HUES48 (cell line): ENCODE data around the gene ADARB2.

ENCODE experiments used
- H3K27ac ChIP-seq: one replicate; pipeline ENCODE4 v1.7.0; 2013; ENCODE audit warnings: low read depth, low read length, inconsistent platforms
- H3K27me3 ChIP-seq: 2 replicates; pipeline ENCODE4 v1.6.1; 2013; ENCODE audit warnings: mild to moderate bottlenecking, low read length; ENCODE audit not compliant: control insufficient read depth, insufficient read depth
- H3K36me3 ChIP-seq: 2 replicates; pipeline ENCODE4 v1.6.1; 2013; ENCODE audit warnings: low read length; ENCODE audit not compliant: control insufficient read depth, insufficient read depth
- H3K4me1 ChIP-seq: 2 replicates; pipeline ENCODE4 v1.6.1; 2013; ENCODE audit warnings: mild to moderate bottlenecking, low read length; ENCODE audit not compliant: control insufficient read depth, insufficient read depth
- H3K4me3 ChIP-seq: 2 replicates; pipeline ENCODE4 v1.5.1; 2013; ENCODE audit warnings: mild to moderate bottlenecking, low read depth, low read length
- H3K9ac ChIP-seq: 2 replicates; pipeline ENCODE4 v1.6.1; 2013; ENCODE audit warnings: mild to moderate bottlenecking, low read depth, low read length, moderate library complexity
- H3K9me3 ChIP-seq: 2 replicates; pipeline ENCODE4 v1.6.1; 2013; ENCODE audit warnings: low read length; ENCODE audit not compliant: control insufficient read depth, insufficient read depth

The ADARB2 gene

GRCh38 chr10:1672001-1672781 is 65.1 kb downstream of the ADARB2 start:
- Histone ChIP-seq H3K4me1 (no peaks in the 10 kb centered on the region), H3K36me3 (no peaks in the 10 kb centered on the region), H3K9ac (no peak overlapping the region), H3K27ac (no peak overlapping the region), H3K4me3 (no peak overlapping the region), H3K9me3 (no peaks in the 10 kb centered on the region), H3K27me3 (no peaks in the 10 kb centered on the region)

DNA sequence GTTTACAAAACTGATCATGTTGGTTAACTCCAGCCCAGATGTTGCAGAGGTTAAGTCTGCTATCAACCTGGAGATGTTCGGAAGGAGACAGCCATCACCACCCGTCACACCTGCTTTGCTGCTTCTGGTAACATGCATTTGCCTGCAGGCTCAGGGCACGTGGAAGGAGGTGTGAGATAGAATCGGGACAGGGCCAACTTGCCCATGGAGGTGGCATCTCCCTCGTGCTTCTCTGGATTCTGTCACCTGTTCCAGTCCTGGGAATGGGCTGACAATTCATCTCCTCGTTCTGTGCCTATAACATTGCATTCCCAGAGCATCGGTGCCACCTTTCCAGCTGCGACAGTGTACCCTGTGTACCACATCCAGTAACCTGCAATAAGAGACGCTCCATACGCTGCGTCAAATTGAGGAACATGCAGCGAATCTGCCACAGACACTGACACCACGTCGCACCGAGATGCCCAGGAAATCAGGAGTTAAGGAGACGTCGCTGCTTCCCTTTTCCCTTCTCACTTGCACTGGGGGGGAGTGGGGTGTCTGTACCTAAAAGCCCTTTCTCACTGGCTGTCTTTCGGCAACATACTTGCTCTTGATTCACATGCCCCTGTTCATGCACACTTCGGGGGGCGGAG is 65.8 kb downstream of the ADARB2 start:
- Histone ChIP-seq H3K27me3 (no peaks in the 10 kb centered on the region), H3K4me3 (no peak overlapping the region), H3K36me3 (no peaks in the 10 kb centered on the region), H3K27ac (no peak overlapping the region), H3K9ac (no peak overlapping the region), H3K4me1 (no peaks in the 10 kb centered on the region), H3K9me3 (no peaks in the 10 kb centered on the region)

DNA sequence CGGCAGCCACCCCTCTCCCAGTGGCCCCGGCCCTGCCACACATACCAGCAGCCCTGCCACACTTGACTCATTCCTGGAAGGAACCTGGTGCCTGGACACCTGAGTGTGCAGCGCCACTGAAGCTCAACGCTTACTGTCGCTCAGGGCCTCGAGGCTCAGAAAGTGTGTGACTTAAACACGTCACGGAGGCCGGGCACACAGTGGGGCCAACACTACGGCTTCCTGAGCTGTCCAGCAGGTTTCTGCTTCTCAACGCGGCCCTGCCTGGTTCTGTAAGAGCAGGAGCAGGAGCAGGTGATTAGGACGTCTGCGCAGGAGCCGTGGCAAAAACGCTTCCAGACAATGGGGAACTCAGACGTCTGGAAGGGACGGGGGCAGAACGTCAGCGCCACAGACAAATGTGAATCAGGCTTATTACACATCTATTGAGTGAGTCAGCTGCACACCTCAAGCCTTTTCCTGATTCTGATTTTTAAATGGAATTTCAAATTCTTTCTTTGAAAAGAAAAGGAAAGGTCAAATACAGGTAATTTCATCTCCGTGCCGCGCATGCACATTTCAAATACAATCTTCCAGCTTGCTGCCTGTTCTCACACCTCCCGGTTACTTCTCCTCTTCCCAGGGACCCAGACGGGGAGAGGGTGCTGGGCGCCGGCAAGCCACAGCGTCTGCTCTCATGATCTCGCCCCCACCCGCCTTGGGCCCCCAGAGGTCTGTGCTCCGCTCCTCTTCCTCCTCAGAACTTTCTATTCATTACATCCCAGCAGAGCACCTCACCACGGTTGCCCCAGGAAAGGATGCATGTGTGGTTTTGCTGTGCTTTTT is 66.6 kb downstream of the ADARB2 start:
- H3K36me3 ChIP-seq: no peaks in the 10 kb centered on the region
- no peaks in the 10 kb centered on the region for H3K4me1 ChIP-seq
- no peak overlapping the region for H3K4me3 ChIP-seq
- H3K27ac ChIP-seq: no peak overlapping the region
- no peaks in the 10 kb centered on the region for H3K27me3 ChIP-seq
- H3K9me3 ChIP-seq: no peaks in the 10 kb centered on the region
- H3K9ac ChIP-seq: no peak overlapping the region

GRCh38 chr10:1669433-1669832 is 67.9 kb downstream of the ADARB2 start:
- no peak overlapping the region for H3K27ac ChIP-seq
- no peak overlapping the region for H3K4me3 ChIP-seq
- no peaks in the 10 kb centered on the region for H3K27me3 ChIP-seq
- no peaks in the 10 kb centered on the region for H3K4me1 ChIP-seq
- no peaks in the 10 kb centered on the region for H3K9me3 ChIP-seq
- no peaks in the 10 kb centered on the region for H3K36me3 ChIP-seq
- H3K9ac ChIP-seq: no peak overlapping the region

DNA sequence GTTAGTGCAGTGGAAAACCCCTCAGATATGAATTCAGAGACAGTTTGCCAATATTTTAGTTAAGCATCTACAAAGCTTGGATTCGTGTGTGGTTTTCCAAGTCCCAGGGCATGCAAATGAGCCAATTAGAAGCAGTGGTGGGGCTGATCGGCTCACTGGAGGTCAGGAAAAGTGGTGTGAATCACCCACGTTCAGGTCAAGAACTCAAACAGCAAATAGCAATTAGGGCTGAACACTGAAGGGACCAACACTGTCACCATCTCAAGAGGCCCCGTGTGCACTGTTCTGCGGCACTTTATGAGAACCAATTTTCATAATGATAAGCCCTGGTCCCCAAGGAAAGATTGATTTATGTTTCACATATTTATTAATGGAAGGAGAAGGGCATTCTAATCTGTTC is 68.9 kb downstream of the ADARB2 start:
- H3K27ac ChIP-seq: no peak overlapping the region
- H3K27me3 ChIP-seq: no peaks in the 10 kb centered on the region
- no peak overlapping the region for H3K9ac ChIP-seq
- H3K9me3 ChIP-seq: no peaks in the 10 kb centered on the region
- H3K4me1 ChIP-seq: no peaks in the 10 kb centered on the region
- H3K4me3 ChIP-seq: no peak overlapping the region
- no peaks in the 10 kb centered on the region for H3K36me3 ChIP-seq

GRCh38 chr10:1667392-1667791 is 69.9 kb downstream of the ADARB2 start:
- H3K9me3 ChIP-seq: no peaks in the 10 kb centered on the region
- H3K9ac ChIP-seq: no peak overlapping the region
- no peak overlapping the region for H3K27ac ChIP-seq
- no peaks in the 10 kb centered on the region for H3K27me3 ChIP-seq
- no peak overlapping the region for H3K4me3 ChIP-seq
- no peaks in the 10 kb centered on the region for H3K36me3 ChIP-seq
- no peaks in the 10 kb centered on the region for H3K4me1 ChIP-seq

- Histone ChIP-seq H3K27me3 (no peaks in the 10 kb centered on the region), H3K9ac (no peak overlapping the region), H3K27ac (no peak overlapping the region), H3K4me1 (no peaks in the 10 kb centered on the region), H3K9me3 (no peaks in the 10 kb centered on the region), H3K4me3 (no peak overlapping the region), H3K36me3 (no peaks in the 10 kb centered on the region)
These were observed 71.2 kb downstream of the ADARB2 start for GRCh38 chr10:1666147-1666546.

DNA sequence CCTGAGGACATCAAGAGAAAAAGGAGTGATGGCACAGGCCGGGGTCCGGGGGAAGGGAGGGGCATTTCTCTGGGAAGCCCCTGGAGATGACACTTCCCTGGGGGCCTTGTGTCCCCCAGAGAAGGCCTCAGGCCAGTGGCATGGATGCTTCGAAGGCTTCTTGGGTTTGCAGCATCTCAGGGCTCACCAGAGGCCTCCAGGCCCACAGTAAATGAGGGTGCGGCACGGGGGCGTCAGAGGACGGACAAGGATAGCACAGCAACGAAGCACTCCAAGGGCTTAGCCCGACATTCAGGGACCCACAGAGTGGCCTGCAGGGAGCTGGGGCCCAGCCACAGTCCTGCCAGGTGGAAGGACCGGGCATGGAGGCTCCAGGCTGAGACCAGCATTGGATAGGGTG is 71.6 kb downstream of the ADARB2 start:
- no peaks in the 10 kb centered on the region for H3K4me1 ChIP-seq
- H3K9me3 ChIP-seq: no peaks in the 10 kb centered on the region
- H3K9ac ChIP-seq: no peak overlapping the region
- H3K27me3 ChIP-seq: no peaks in the 10 kb centered on the region
- H3K27ac ChIP-seq: no peak overlapping the region
- H3K36me3 ChIP-seq: no peaks in the 10 kb centered on the region
- no peak overlapping the region for H3K4me3 ChIP-seq

GRCh38 chr10:1665021-1665661 is 72.2 kb downstream of the ADARB2 start:
- no peaks in the 10 kb centered on the region for H3K27me3 ChIP-seq
- no peak overlapping the region for H3K4me3 ChIP-seq
- no peak overlapping the region for H3K27ac ChIP-seq
- no peaks in the 10 kb centered on the region for H3K9me3 ChIP-seq
- H3K9ac ChIP-seq: no peak overlapping the region
- H3K4me1 ChIP-seq: no peaks in the 10 kb centered on the region
- H3K36me3 ChIP-seq: no peaks in the 10 kb centered on the region

DNA sequence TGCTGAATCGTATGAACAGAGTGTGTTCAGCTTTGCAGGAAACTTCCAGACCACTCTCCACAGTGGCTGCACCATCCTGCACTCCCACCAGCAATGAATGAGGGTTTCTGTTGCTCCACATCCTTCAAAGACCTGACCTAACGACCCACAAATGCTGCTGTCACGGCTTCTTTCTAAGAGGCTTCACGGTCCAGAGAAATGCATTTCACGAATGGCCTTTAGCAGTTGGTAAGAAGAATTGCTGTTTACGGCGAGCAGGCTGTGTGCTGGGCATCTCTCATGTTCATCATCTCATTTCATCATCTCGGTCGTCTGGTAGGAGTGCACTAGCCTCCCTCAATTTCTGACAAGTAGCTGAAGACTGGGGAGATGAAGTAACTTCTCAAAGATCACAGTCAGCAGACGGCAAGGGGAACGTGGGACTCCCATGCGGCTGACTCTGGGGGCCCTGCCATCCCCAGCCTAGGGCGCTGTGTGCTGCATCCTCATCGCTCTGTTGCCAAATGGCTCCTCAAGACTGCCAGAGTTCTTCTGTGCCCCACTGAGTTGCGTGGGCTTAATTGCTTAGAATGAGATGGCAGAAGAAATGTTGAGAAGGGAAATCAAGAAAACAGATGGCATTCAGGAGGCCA is 72.9 kb downstream of the ADARB2 start:
- Histone ChIP-seq H3K4me1 (no peaks in the 10 kb centered on the region), H3K4me3 (no peak overlapping the region), H3K9me3 (no peaks in the 10 kb centered on the region), H3K27me3 (no peaks in the 10 kb centered on the region), H3K27ac (no peak overlapping the region), H3K9ac (no peak overlapping the region), H3K36me3 (no peaks in the 10 kb centered on the region)
